ENCODE measurements around the gene STARD13. TPM values are rescaled to one million over a fixed set of nuclear protein-coding genes. Genes with fewer than 3 reads are reported as not detected.

Gene STARD13
- total RNA-seq, 2 donors from 2014 or later = 27.4 to 31.1 TPM

DNA sequence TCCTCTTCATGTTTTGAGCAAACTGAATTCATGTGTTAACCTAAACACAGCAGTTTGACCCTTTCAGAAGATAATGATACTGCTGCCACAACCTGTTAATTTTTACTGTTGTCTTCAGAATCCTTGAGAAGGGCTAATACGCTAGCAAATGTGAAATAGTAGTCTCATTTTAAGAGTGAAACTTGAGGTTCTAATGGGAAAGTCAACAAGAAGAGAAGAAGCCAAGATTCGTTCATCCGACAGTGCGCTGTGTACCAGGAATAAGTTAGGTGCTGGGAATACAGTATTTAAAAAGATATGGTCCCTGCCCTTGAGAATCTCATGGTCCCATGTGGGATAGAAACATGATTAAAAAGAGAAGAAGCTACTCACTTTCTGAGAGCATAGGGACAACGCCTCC is 134.9 kb downstream of the STARD13 start:
- no peak overlapping the region for H3K4me3 ChIP-seq
- no peak for DNase-seq (ENCODE audit: low spot score)
- 88% methylated on average over 5 of the region's 5 CpGs for WGBS
- no peaks in the 10 kb centered on the region for H3K9me3 ChIP-seq
- H3K27me3 ChIP-seq (replicated peaks; ENCODE audit: insufficient read depth) = no peaks in the 10 kb centered on the region
- no peak overlapping the region for H3K27ac ChIP-seq
- intact Hi-C loops (cut with DNase I) = no loop called here
- no peaks in the 10 kb centered on the region for H3K36me3 ChIP-seq
- H3K4me1 ChIP-seq (replicated peaks) = no peaks in the 10 kb centered on the region
- TF ChIP-seq CTCF (IDR thresholded peaks at IDR 0.05) (no peak), POLR2A (IDR thresholded peaks at IDR 0.05) (no peak), POLR2AphosphoS5 (IDR thresholded peaks at IDR 0.05) (no peak)

DNA sequence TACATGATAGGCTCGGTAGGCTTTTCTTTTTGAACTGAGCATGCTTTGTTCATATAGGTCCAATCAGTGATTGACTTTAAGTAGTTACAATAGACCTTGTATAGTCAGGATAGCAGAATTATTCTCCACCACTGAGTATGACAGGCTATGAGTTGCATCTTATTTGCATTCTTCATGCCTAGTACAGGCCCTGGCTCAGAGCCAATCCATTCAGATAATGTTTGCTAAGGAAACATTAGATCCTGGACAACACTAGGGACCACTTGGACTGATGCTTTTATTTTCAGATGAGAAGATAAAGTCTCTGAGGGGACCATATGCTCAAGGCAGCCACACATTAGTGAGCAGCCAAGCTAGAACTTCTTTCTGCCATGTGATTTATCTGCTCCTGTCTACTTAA is 135.4 kb downstream of the STARD13 start:
- 16% methylated on average over 1 of the region's 1 CpG for WGBS
- Histone ChIP-seq H3K9me3 (no peaks in the 10 kb centered on the region), H3K36me3 (no peaks in the 10 kb centered on the region), H3K27ac (no peak overlapping the region), H3K4me1 (replicated peaks) (no peaks in the 10 kb centered on the region), H3K27me3 (replicated peaks; ENCODE audit: insufficient read depth) (no peaks in the 10 kb centered on the region), H3K4me3 (no peak overlapping the region)
- TF ChIP-seq CTCF (IDR thresholded peaks at IDR 0.05) = no peak
- no peak for TF ChIP-seq POLR2A (IDR thresholded peaks at IDR 0.05)
- no peak for TF ChIP-seq POLR2AphosphoS5 (IDR thresholded peaks at IDR 0.05)
- intact Hi-C loops (cut with DNase I) = no loop called here
- no peak for DNase-seq (ENCODE audit: low spot score)

DNA sequence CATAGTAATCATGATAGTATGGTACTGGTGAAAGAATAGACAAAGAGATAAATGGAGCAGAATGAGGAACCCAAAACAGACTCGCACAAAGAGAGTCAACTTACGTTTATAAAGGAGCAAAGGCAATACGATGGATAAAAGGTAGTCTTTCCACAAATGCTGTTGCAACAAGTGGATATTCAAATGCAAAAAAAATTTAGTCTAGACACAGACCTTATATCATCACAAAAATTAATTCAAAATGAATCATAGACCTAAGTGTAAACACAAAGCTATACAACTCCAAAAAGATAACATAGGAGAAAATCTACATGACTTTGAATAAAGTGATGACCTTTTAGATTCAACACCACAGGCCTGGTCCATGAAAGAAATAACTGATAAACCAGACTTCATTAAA is 137.7 kb downstream of the STARD13 start:
- no peaks in the 10 kb centered on the region for H3K4me1 ChIP-seq (replicated peaks)
- no peak overlapping the region for H3K4me3 ChIP-seq
- 96% methylated on average over 3 of the region's 3 CpGs for WGBS
- TF ChIP-seq CTCF (IDR thresholded peaks at IDR 0.05) = no peak
- TF ChIP-seq POLR2A (IDR thresholded peaks at IDR 0.05) = no peak
- TF ChIP-seq POLR2AphosphoS5 (IDR thresholded peaks at IDR 0.05) = no peak
- H3K36me3 ChIP-seq = no peaks in the 10 kb centered on the region
- intact Hi-C loops (cut with DNase I) = no loop called here
- no peak for DNase-seq (ENCODE audit: low spot score)
- no peaks in the 10 kb centered on the region for H3K9me3 ChIP-seq
- H3K27me3 ChIP-seq (replicated peaks; ENCODE audit: insufficient read depth) = no peaks in the 10 kb centered on the region
- no peak overlapping the region for H3K27ac ChIP-seq

DNA sequence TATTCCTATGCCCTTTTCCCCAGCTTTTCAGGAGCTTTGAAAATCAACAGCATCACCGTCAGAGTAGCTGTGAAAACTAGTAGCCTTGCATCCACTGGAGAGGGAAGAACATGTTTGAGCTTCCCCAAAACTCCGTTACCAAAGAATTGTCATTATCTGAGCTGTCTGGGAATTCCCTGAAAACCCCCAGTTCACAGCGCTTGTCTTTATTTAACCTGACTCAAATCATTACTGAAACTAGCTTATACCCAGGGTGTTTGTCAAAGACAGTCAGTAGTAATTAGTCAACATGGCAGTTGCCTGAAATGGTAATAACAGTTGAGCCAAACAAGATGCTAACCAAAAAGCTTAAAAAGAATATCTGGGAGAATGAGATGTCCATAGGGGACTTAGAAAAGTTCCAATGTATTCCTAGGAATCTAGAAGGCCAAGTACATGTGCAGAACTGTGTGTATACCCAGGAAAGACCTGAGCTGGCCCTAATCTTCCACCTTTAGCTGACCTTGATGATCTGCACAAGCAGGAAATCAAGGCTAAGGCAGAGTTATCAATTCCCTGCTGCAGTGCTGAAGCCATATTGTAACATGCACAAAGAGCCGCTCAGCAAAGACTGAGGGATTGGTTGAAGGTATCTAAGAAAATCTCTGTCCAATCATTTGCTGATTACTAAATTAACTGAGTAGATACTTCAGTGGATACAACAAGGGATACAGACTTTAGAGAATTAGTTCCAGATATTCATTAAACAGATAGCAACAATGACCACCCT is 138.5 kb downstream of the STARD13 start:
- no peak overlapping the region for H3K4me3 ChIP-seq
- intact Hi-C loops (cut with DNase I) = no loop called here
- H3K36me3 ChIP-seq = no peaks in the 10 kb centered on the region
- H3K27me3 ChIP-seq (replicated peaks; ENCODE audit: insufficient read depth) = no peaks in the 10 kb centered on the region
- TF ChIP-seq POLR2AphosphoS5 (IDR thresholded peaks at IDR 0.05) (no peak), CTCF (IDR thresholded peaks at IDR 0.05) (no peak), POLR2A (IDR thresholded peaks at IDR 0.05) (no peak)
- DNase-seq (ENCODE audit: low spot score) = no peak
- H3K27ac ChIP-seq = no peak overlapping the region
- H3K4me1 ChIP-seq (replicated peaks) = no peaks in the 10 kb centered on the region
- 86% methylated on average over 4 of the region's 4 CpGs for WGBS
- H3K9me3 ChIP-seq = no peaks in the 10 kb centered on the region

GRCh38 chr13:33145667-33146066 is 139.9 kb downstream of the STARD13 start:
- intact Hi-C loops (cut with DNase I) = no loop called here
- no peak overlapping the region for H3K27ac ChIP-seq
- H3K9me3 ChIP-seq = no peaks in the 10 kb centered on the region
- 97% methylated on average over 4 of the region's 4 CpGs for WGBS
- H3K27me3 ChIP-seq (replicated peaks; ENCODE audit: insufficient read depth) = no peaks in the 10 kb centered on the region
- no peak overlapping the region for H3K4me3 ChIP-seq
- H3K4me1 ChIP-seq (replicated peaks) = no peaks in the 10 kb centered on the region
- no peaks in the 10 kb centered on the region for H3K36me3 ChIP-seq
- DNase-seq (ENCODE audit: low spot score) = no peak
- TF ChIP-seq POLR2AphosphoS5 (IDR thresholded peaks at IDR 0.05) (no peak), POLR2A (IDR thresholded peaks at IDR 0.05) (no peak), CTCF (IDR thresholded peaks at IDR 0.05) (no peak)
